Osteoblast (primary cell): ENCODE measurements around the gene THOC2. TPM values are rescaled to one million over a fixed set of nuclear protein-coding genes. Genes with fewer than 3 reads are reported as not detected.

Source experiments
- DNase-seq: peaks from one replicate; pipeline ENCODE4 v3.0.0; 2011; ENCODE audit warnings: low spot score, mixed read lengths; ENCODE audit not compliant: insufficient read length; ENCODE audit errors: missing footprints
- H2AFZ ChIP-seq: 2 replicates; pipeline ENCODE4 v1.6.0; 2011; ENCODE audit warnings: mild to moderate bottlenecking, low read length
- H3K27ac ChIP-seq: 2 replicates; pipeline ENCODE4 v1.5.1; 2011; ENCODE audit warnings: mild to moderate bottlenecking, low read depth, low read length, moderate library complexity
- H3K27me3 ChIP-seq: 2 replicates; pipeline ENCODE4 v1.6.0; 2012; ENCODE audit warnings: mild to moderate bottlenecking, control low read depth, inconsistent platforms, low read length, moderate library complexity; ENCODE audit not compliant: insufficient read depth
- H3K36me3 ChIP-seq: 2 replicates; pipeline ENCODE4 v1.5.1; 2011; ENCODE audit warnings: mild to moderate bottlenecking, low read length, control low read depth, moderate library complexity; ENCODE audit not compliant: insufficient read depth
- H3K4me1 ChIP-seq: 2 replicates; pipeline ENCODE4 v1.5.1; 2011; ENCODE audit warnings: mild to moderate bottlenecking, low read length, control low read depth, moderate library complexity; ENCODE audit not compliant: insufficient read depth
- H3K4me2 ChIP-seq: 2 replicates; pipeline ENCODE4 v1.6.0; 2011; ENCODE audit warnings: mild to moderate bottlenecking, low read length; ENCODE audit not compliant: insufficient read depth
- H3K4me3 ChIP-seq: fragments of 200-600 bp; sonication (generic); 3 replicates; pipeline ENCODE4 v1.5.1; 2012; ENCODE audit warnings: mild to moderate bottlenecking, low read length, inconsistent platforms; ENCODE audit not compliant: insufficient read depth
- H3K79me2 ChIP-seq: 2 replicates; pipeline ENCODE4 v1.6.0; 2012; ENCODE audit warnings: mild to moderate bottlenecking, low read length, control low read depth, inconsistent platforms; ENCODE audit not compliant: insufficient read depth
- H3K9me3 ChIP-seq: 2 replicates; pipeline ENCODE4 v1.5.1; 2011; ENCODE audit warnings: low read depth, low read length, control low read depth
- H4K20me1 ChIP-seq: 2 replicates; pipeline ENCODE4 v1.6.0; 2012; ENCODE audit warnings: mild to moderate bottlenecking, low read length, control low read depth; ENCODE audit not compliant: insufficient read depth
- CTCF ChIP-seq: IDR thresholded peaks from 2 replicates; pipeline ENCODE4 v1.5.1; 2011; ENCODE audit warnings: mild to moderate bottlenecking, low read depth, low read length, moderate library complexity; ENCODE audit errors: extremely low read depth
- total RNA-seq: library from RNA; depleted of rRNA; stranded (reverse); fragments of >200 nt; gene quantifications from 2 replicates; pipeline ENCODE4 v1.2.3, GENCODE V29; 2012

The THOC2 gene
- total RNA-seq, 1 donor, result 71.7 TPM

GRCh38 chrX:123600181-123600580 lies 132.7 kb downstream of the THOC2 start:
- Histone ChIP-seq H3K36me3 (peaks cover 9% of the 10 kb centered on the region), H3K27ac (no peak overlapping the region), H2AFZ (no peak overlapping the region), H3K79me2 (no peaks in the 10 kb centered on the region), H3K27me3 (no peaks in the 10 kb centered on the region), H3K4me2 (no peak overlapping the region), H4K20me1 (no peaks in the 10 kb centered on the region), H3K9me3 (no peaks in the 10 kb centered on the region), H3K4me3 (no peak overlapping the region), H3K4me1 (no peaks in the 10 kb centered on the region)
- TF ChIP-seq CTCF, result no peak
- no peak for DNase-seq

GRCh38 chrX:123590842-123591486 lies 141.9 kb downstream of the THOC2 start:
- Histone ChIP-seq H3K27ac (no peak overlapping the region), H3K4me3 (no peak overlapping the region), H3K27me3 (no peaks in the 10 kb centered on the region), H3K36me3 (no peaks in the 10 kb centered on the region), H3K4me1 (no peaks in the 10 kb centered on the region), H3K79me2 (no peaks in the 10 kb centered on the region), H3K4me2 (no peak overlapping the region), H2AFZ (no peak overlapping the region), H4K20me1 (no peaks in the 10 kb centered on the region), H3K9me3 (no peaks in the 10 kb centered on the region)
- no peak for TF ChIP-seq CTCF
- peak; percentile 35 for DNase-seq

- no peak for TF ChIP-seq CTCF
- no peak overlapping the region for H3K4me3 ChIP-seq
- H3K79me2 ChIP-seq, result no peaks in the 10 kb centered on the region
- no peak overlapping the region for H2AFZ ChIP-seq
- H3K27ac ChIP-seq, result no peak overlapping the region
- H3K9me3 ChIP-seq, result no peaks in the 10 kb centered on the region
- no peak overlapping the region for H3K4me2 ChIP-seq
- peak; percentile 38 for DNase-seq
- no peaks in the 10 kb centered on the region for H3K27me3 ChIP-seq
- H3K4me1 ChIP-seq, result no peaks in the 10 kb centered on the region
- H4K20me1 ChIP-seq, result no peaks in the 10 kb centered on the region
- H3K36me3 ChIP-seq, result no peaks in the 10 kb centered on the region
Measured at GRCh38 chrX:123588723-123589122, 144.1 kb downstream of the THOC2 start.

- Histone ChIP-seq H3K79me2 (no peaks in the 10 kb centered on the region), H3K4me1 (no peaks in the 10 kb centered on the region), H3K4me3 (no peak overlapping the region), H3K36me3 (no peaks in the 10 kb centered on the region), H4K20me1 (no peaks in the 10 kb centered on the region), H2AFZ (no peak overlapping the region), H3K27me3 (no peaks in the 10 kb centered on the region), H3K27ac (no peak overlapping the region), H3K9me3 (no peaks in the 10 kb centered on the region), H3K4me2 (no peak overlapping the region)
- TF ChIP-seq CTCF, result no peak
- peak; percentile 73 for DNase-seq
Measured at GRCh38 chrX:123581586-123581985, 151.3 kb downstream of the THOC2 start.
